Ovary (tissue), 3 donors: ENCODE measurements around the gene OR2AG1.

Experiments used
- CTCF ChIP-seq, 3 donors: fragments of 450-650 bp in 2 of 3; fragments of 200-600 bp in 1 of 3; IDR thresholded peaks; one replicate each; pipeline versions ENCODE4 v1.5.1 to v1.8.0; 2016 to 2022; ENCODE audit warnings: antibody characterized with exemption in 3 of 3, mild to moderate bottlenecking in 1 of 3
- POLR2A ChIP-seq: fragments of 450-650 bp; IDR thresholded peaks from one replicate; pipeline ENCODE4 v1.6.1; 2017; ENCODE audit warnings: antibody characterized with exemption, mild to moderate bottlenecking, moderate library complexity
- donor health status: DM: no; HTN: no; CAD: no.

GRCh38 chr11:6834021-6834420, 51.2 kb downstream of the OR2AG1 start:
- TF ChIP-seq CTCF (IDR thresholded peaks at IDR 0.05) (no peak), POLR2A (no peak)
